Measurements from ENCODE around the gene KRTAP1-1. TPM values are rescaled to one million over a fixed set of nuclear protein-coding genes. Genes with fewer than 3 reads are reported as not detected.
"Not testable (repeated sequence)": the region's sequence is repeated elsewhere in the genome, so short reads cannot be mapped to it uniquely, and the experiment has no call there.

Gene KRTAP1-1
- polyA plus RNA-seq, 1 experiment: 0.19 TPM

DNA sequence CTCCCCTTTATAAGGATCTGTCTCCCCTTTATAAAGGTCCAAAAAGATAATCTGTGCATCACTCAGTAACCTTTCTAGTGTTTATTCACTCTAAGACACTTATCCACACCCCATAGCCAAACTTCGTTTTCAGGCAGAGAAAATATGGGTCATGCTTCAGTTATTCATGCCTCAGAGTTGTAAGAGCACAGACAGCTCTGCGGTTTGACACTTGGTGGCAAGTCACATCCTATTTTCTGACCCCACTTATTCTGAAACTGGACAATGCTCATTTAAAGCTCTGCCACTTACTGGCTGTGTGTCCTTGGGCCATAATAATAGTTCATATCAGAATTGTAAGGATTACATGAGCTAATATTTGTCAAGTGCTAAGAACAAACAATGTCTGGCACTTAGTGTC is 7.9 kb upstream of the KRTAP1-1 start:
- Histone ChIP-seq H3K4me3 (ENCODE audit: low read depth, low read length) (no peak overlapping the region), H3K9me3 (ENCODE audit: control insufficient read depth, insufficient read depth, low read length) (no peaks in the 10 kb centered on the region), H3K27ac (ENCODE audit: low read depth, low read length) (no peak overlapping the region), H3K27me3 (ENCODE audit: control insufficient read depth, insufficient read depth, low read length) (no peaks in the 10 kb centered on the region)
- POLR2A ChIA-PET: interaction anchor here (1.1 kb wide), 1 partner anchor 640 kb away, joined by 4 read pairs; no protein-coding TSS in a partner anchor
- no peak for DNase-seq (ENCODE audit: low read depth, low spot score)
- TF ChIP-seq, protein P1, sequence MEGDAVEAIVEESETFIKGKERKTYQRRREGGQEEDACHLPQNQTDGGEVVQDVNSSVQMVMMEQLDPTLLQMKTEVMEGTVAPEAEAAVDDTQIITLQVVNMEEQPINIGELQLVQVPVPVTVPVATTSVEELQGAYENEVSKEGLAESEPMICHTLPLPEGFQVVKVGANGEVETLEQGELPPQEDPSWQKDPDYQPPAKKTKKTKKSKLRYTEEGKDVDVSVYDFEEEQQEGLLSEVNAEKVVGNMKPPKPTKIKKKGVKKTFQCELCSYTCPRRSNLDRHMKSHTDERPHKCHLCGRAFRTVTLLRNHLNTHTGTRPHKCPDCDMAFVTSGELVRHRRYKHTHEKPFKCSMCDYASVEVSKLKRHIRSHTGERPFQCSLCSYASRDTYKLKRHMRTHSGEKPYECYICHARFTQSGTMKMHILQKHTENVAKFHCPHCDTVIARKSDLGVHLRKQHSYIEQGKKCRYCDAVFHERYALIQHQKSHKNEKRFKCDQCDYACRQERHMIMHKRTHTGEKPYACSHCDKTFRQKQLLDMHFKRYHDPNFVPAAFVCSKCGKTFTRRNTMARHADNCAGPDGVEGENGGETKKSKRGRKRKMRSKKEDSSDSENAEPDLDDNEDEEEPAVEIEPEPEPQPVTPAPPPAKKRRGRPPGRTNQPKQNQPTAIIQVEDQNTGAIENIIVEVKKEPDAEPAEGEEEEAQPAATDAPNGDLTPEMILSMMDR (IDR thresholded peaks at IDR 0.05; ENCODE audit: low read depth, low read length): no peak
- CTCF ChIA-PET: no interaction called here

DNA sequence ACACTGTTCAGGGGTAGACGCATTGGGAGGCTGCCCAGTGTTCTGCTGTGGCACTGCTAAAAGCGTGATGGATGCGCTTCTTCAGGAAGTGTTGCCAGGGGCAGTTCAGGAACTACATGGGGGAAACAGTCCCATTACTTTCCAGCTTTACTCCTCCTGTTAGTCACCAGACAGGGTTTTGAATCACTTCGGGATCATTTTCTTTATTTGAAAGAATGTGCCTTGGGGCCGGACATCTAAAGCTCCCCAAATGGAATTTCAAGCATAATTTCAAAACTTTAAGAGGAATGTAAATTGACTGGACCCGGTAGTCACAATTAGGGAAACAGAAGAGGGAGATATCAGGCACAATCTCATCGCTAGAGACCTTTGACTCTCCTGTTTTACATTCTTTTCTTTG is 7.2 kb upstream of the KRTAP1-1 start:
- ChIA-PET POLR2A (interaction anchor here (1.0 to 1.1 kb wide), 2 partner anchors 13 to 641 kb away, joined by 3 to 4 read pairs; no protein-coding TSS in a partner anchor), CTCF (interaction anchor here (1.1 kb wide), 1 partner anchor 83 kb away, joined by 3 read pairs; no protein-coding TSS in a partner anchor)
- TF ChIP-seq, protein P1 (IDR thresholded peaks at IDR 0.05; ENCODE audit: low read depth, low read length): no peak
- Histone ChIP-seq H3K27me3 (ENCODE audit: control insufficient read depth, insufficient read depth, low read length) (no peaks in the 10 kb centered on the region), H3K27ac (ENCODE audit: low read depth, low read length) (peak overlapping the region; percentile 57), H3K9me3 (ENCODE audit: control insufficient read depth, insufficient read depth, low read length) (no peaks in the 10 kb centered on the region), H3K4me3 (ENCODE audit: low read depth, low read length) (no peak overlapping the region)
- DNase-seq (ENCODE audit: low read depth, low spot score): no peak

DNA sequence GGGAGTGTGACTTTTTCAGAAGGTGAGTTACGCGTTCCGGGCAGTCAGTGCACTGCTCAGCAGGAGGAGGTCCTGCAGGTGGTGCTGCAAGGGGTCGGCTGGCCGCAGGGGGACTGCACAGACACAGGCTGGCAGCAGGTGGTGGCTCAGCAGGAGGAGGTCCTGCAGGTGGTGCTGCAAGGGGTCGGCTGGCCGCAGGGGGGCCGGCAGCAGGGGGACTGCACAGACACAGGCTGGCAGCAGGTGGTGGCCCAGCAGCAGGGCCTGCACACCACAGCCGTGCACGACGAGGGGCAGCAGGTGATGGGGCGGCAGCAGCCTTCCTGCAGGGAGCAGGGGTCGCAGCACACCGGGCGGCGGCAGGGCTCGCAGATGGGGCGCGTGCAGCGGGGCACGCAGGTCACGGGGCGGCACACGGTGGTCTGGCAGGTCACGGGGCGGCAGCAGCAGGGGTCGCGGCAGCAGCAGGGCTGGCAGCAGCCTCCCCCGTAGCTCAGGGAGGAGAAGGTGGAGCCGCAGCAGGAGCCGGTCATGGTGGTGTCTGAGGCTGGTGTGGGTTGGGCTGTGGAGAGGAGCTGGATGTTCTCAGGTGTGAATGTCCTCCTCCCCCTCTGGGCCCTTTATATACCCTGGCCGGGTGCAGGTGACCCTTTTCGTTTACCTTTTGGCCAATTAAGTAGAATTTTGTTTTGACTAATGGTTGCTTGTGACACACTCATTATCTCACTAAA is 5.7 kb upstream of the KRTAP1-1 start, which contains the start of gene KRTAP2-1:
Gene KRTAP2-1 (minus strand): TSS at position 582 of the 731 bp plus-strand sequence. CDS start 49 bp downstream, at position 533.
- H3K27me3 ChIP-seq (ENCODE audit: control insufficient read depth, insufficient read depth, low read length); CTCF ChIA-PET; DNase-seq (ENCODE audit: low read depth, low spot score); H3K4me3 ChIP-seq (ENCODE audit: low read depth, low read length); POLR2A ChIA-PET; H3K9me3 ChIP-seq (ENCODE audit: control insufficient read depth, insufficient read depth, low read length): not testable (repeated sequence)
- peak within 1 kb of the TSS; percentile 57 for H3K27ac ChIP-seq (ENCODE audit: low read depth, low read length)

DNA sequence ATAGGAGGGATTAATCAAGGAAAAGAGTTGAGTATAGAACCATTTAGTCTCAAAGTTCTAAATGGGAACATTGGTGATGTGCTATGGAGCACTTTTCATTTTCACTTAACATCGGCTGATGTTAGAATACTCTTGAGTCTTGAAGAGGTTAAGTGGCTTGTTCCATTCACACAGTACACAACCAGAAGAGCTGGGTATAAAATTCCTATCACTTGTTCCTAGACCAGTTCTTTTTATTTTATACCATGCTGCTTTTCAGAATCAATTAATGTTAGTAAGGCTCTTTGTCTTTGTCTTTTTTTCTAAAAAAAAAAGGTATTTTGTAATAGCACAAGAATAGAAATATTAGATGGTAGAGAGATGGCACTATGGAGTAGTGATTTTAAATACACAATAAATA is 1.7 kb upstream of the KRTAP1-1 start:
- H3K9me3 ChIP-seq (ENCODE audit: control insufficient read depth, insufficient read depth, low read length): no peaks in the 10 kb centered on the region
- no peak overlapping the region for H3K27ac ChIP-seq (ENCODE audit: low read depth, low read length)
- CTCF ChIA-PET: no interaction called here
- DNase-seq (ENCODE audit: low read depth, low spot score): no peak
- no peaks in the 10 kb centered on the region for H3K27me3 ChIP-seq (ENCODE audit: control insufficient read depth, insufficient read depth, low read length)
- H3K4me3 ChIP-seq (ENCODE audit: low read depth, low read length): no peak overlapping the region
- TF ChIP-seq, protein P1 (IDR thresholded peaks at IDR 0.05; ENCODE audit: low read depth, low read length): no peak
- POLR2A ChIA-PET: no interaction called here

DNA sequence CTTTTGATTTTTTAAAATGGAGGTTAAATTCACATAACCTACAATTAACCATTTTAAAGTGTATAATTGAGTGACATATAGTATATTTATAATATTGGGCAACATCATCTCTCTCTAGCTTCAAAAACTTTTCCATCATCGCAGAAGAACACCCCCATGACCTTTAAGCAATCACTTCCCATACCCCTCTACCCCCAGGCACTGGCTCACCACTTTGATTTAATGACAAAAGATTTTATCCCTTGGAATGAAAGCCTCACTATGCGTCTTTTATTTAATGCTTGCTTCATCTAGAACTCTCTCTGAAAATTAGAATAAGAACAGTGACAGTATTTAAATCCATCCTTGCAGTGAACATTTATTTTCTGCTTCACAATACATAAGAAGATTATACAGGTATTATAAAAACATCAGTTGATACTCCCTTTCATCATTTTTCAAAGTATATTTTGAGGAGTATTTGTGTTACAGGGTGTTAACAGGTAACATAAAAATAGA is 3.3 kb downstream of the KRTAP1-1 start:
- ChIA-PET CTCF (no interaction called here), POLR2A (no interaction called here)
- Histone ChIP-seq H3K27ac (ENCODE audit: low read depth, low read length) (no peak overlapping the region), H3K4me3 (ENCODE audit: low read depth, low read length) (no peak overlapping the region), H3K27me3 (ENCODE audit: control insufficient read depth, insufficient read depth, low read length) (no peaks in the 10 kb centered on the region), H3K9me3 (ENCODE audit: control insufficient read depth, insufficient read depth, low read length) (no peaks in the 10 kb centered on the region)
- TF ChIP-seq, protein P1 (IDR thresholded peaks at IDR 0.05; ENCODE audit: low read depth, low read length): no peak
- DNase-seq (ENCODE audit: low read depth, low spot score): no peak

DNA sequence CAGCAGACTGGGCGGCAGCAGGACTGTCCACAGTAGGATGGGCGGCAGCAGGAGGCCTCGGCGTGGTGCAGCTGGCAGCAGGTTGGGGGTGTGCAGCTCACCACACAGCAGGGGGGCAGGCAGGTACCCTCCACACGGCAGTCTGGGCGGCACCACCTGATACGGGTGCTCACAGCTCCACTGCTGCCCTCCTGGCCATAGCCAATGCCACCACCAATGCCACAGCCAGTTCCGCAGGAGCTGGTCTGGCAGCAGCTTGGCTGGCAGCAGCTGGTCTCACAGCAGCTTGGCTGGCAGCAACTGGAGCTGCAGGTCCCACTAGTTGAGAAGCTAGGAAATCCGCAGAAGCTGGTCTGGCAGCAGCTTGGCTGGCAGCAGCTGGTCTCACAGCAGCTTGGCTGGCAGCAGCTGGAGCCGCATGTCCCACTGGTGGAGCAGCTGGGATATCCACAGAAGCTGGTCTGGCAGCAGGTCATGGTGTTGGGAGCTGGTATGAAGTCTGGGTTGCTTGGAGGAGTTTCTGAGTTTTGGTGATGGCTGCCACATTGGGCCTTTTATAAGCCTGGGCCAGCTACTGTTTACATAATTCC is 6.8 kb downstream of the KRTAP1-1 start, which contains the start of gene KRTAP1-3:
Gene KRTAP1-3 (minus strand): TSS at position 529 of the 590 bp plus-strand sequence. CDS start 53 bp downstream, at position 476.
- POLR2A ChIA-PET; H3K27ac ChIP-seq (ENCODE audit: low read depth, low read length); CTCF ChIA-PET; DNase-seq (ENCODE audit: low read depth, low spot score); H3K4me3 ChIP-seq (ENCODE audit: low read depth, low read length); H3K27me3 ChIP-seq (ENCODE audit: control insufficient read depth, insufficient read depth, low read length); H3K9me3 ChIP-seq (ENCODE audit: control insufficient read depth, insufficient read depth, low read length): not testable (repeated sequence)

All from AG04450 (cell line).